Mucosa of descending colon (tissue), 3 donors: ENCODE results near the gene CHD2. TPM values are rescaled to one million over a fixed set of nuclear protein-coding genes. Genes with fewer than 3 reads are reported as not detected.
A peak's percentile ranks its signal among the peaks of the same experiment; 100 is the strongest.
"Not testable (repeated sequence)": the region's sequence is repeated elsewhere in the genome, so short reads cannot be mapped to it uniquely, and the experiment has no call there.

Source experiments
- ATAC-seq: fragments of 200-7000 bp; cut with Tn5 transposase; one replicate; pipeline ENCODE4 v1.9.1; 2020; ENCODE audit warnings: mild to moderate bottlenecking, moderate library complexity
- DNase-seq, 3 donors: peaks; one replicate each; pipeline ENCODE4 v3.0.0-alpha.2; 2020
- H3K36me3 ChIP-seq: fragments of 200-600 bp; one replicate; pipeline ENCODE4 v1.8.0; 2021; ENCODE audit warnings: low read depth, mild to moderate bottlenecking
- H3K4me1 ChIP-seq: fragments of 200-600 bp; one replicate; pipeline ENCODE4 v1.8.0; 2021; ENCODE audit warnings: low read depth, mild to moderate bottlenecking
- H3K4me3 ChIP-seq: fragments of 200-600 bp; one replicate; pipeline ENCODE4 v1.8.0; 2021; ENCODE audit warnings: mild to moderate bottlenecking
- H3K9me3 ChIP-seq: fragments of 200-600 bp; one replicate; pipeline ENCODE4 v1.8.0; 2021; ENCODE audit warnings: mild to moderate bottlenecking
- CTCF ChIP-seq: fragments of 200-600 bp; IDR thresholded peaks from one replicate; pipeline ENCODE4 v1.8.0; 2022; ENCODE audit warnings: antibody characterized with exemption, mild to moderate bottlenecking
- intact Hi-C, 2 donors: fragments of 100-400 bp; cut with DNase I in 1 of 2; cut with micrococcal nuclease in 1 of 2; formaldehyde crosslinking; loops; one replicate each; pipeline versions ENCODE4 v1.11.0 to v1.11.1; 2022; cut with DNase I, micrococcal nuclease
- total RNA-seq, 3 donors: library from RNA; stranded (reverse); fragmentation: NEBNext Ultra II Directional in 2 of 3; extraction: Animal tissue kit (Norgen Biotek cat#: 25700) in 2 of 3; gene quantifications; one replicate each; pipeline versions ENCODE4 v1.2.1 to v1.2.4, GENCODE V29; 2021 to 2023
- donor health status: DM: no; HTN: no; CAD: no; lungs with moderate emphysema.
- donor health status: DM: no; HTN: no; CAD: no.
- donor health status: DM: no; HTN: yes; CAD: no.

The CHD2 gene
- total RNA-seq, 3 donors from 2014 or later, result 86.2 to 128 (median 110) TPM

DNA sequence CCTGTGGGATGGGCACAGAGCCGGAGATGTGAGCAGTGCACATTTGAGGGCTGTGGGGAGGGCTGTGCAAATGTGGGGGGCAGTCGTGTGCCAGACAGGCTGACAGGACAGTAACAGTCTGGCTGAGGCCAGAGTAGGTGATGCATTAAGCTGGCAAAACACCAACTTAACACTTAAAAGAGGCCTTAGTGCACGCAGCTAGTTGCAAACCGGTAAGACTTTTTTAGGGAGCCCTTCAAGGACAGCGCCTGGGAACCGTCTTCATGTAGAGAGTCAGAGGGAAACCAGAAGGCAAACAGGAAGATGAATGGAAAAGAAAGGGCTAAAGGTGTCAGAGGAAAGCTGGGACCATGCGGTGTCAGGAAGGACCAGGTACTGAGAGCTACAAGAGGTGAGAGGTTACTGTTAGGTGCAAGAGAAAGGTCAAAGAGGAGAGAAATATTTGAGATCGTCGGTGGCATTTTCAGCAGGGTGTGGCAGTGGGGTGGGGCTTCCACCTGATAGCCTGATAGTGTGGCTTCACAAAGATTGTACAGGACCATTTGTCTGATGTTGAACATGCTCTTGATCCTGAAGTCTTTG, 30.0 kb upstream of the CHD2 start:
- DNase-seq, result no peak
- no peaks in the 10 kb centered on the region for H3K9me3 ChIP-seq
- intact Hi-C loops, result no loop called here
- TF ChIP-seq CTCF, result no peak
- no peaks in the 10 kb centered on the region for H3K36me3 ChIP-seq
- H3K4me1 ChIP-seq, result no peaks in the 10 kb centered on the region
- ATAC-seq, result peak; percentile 44
- no peak overlapping the region for H3K4me3 ChIP-seq

DNA sequence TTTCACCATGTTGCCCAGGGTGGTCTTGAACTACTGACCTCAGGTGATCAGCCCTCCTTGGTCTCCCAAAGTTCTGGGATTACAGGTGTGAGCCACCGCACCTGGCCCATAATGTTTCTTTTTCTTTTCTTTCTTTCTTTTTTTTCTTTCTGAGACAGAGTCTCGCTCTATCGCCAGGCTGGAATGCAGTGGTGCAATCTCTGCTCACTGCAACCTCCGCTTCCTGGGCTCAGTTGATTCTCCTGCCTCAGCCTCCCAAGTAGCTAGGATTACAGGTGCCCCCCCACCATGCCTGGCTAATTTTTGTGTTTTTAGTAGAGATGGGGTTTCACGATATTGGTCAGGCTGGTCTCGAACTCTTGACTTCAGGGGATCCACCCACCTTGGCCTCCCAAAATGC, 27.2 kb upstream of the CHD2 start:
- DNase-seq, intact Hi-C loops, ATAC-seq, H3K9me3 ChIP-seq, H3K36me3 ChIP-seq, H3K4me3 ChIP-seq, H3K4me1 ChIP-seq: not testable (repeated sequence)

DNA sequence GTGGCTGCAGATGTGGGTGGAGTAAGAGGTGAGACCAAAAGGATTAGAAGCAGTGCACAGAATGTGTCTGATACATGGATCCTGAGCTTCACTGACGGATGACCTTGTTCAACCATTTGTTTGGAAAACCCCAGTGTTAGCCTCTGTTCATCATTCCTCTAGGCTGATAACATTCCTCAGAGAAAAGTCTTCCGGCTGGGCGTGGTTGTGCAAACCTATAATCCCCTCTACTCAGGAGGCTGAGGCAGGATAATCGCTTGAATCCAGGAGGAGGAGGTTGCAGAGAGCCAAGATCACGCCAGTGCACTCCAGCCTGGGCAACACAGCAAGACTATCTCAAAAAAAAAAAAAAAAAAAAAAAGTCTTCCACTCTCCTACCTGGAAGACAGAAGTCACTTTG, 23.1 kb upstream of the CHD2 start:
- intact Hi-C loops, result no loop called here
- Histone ChIP-seq H3K4me3 (no peak overlapping the region), H3K9me3 (no peaks in the 10 kb centered on the region), H3K36me3 (no peaks in the 10 kb centered on the region), H3K4me1 (peaks cover 23% of the 10 kb centered on the region)
- no peak for TF ChIP-seq CTCF
- no peak for DNase-seq
- no peak for ATAC-seq

DNA sequence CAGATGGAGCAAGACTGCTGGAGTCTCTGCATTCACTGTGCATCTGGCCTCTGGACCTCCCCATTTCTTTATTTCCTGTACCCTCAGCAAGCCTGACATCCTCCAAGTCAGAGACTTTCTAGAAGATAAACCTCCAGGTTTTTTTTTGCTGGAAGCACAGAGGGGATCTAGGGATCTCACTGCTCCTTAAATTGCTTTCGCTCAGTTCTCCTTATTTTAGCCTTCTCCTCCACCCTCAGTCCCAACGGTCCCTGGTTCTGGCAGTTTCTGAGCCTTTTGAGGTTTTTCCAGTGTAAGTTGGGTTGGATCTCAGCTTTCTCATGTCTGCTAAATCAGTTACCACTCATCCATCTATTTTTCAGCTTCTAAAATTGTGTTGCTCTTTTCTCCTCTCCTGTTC, 22.7 kb upstream of the CHD2 start:
- Histone ChIP-seq H3K4me3 (no peak overlapping the region), H3K36me3 (no peaks in the 10 kb centered on the region), H3K4me1 (peaks cover 23% of the 10 kb centered on the region), H3K9me3 (no peaks in the 10 kb centered on the region)
- intact Hi-C loops, result no loop called here
- DNase-seq (no peak), ATAC-seq (no peak)
- TF ChIP-seq CTCF, result no peak

DNA sequence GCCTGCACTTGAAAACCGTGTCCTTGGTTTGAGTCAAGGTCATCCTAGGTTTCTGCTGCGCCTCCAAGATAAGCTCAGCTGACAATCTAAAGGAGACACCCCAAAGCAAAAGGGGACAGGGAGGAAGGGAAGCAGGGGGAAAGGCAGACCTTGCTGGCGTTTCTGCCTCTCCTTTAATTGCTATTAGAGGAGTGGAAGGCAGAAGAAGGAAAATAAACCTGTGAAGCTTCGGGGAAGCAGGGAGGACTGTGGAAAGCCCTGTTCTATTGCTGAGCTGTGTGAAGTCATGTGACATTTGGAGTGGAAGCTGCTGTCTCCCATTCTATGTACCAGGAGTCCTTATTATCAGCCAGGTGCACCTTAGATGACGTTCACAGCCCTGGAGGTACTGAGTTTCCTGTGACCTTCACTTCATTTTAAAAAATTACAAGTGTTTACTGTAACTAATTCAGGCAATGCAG, 21.5 kb upstream of the CHD2 start:
- no peak for ATAC-seq

More for the DNA sequence above, 21.5 kb upstream of the CHD2 start:
- intact Hi-C loops, result no loop called here
- no peaks in the 10 kb centered on the region for H3K36me3 ChIP-seq
- no peaks in the 10 kb centered on the region for H3K9me3 ChIP-seq
- no peak for TF ChIP-seq CTCF
- H3K4me3 ChIP-seq, result no peak overlapping the region
- no peak for DNase-seq
- peaks cover 23% of the 10 kb centered on the region for H3K4me1 ChIP-seq
